Measurements from ENCODE around the gene SLC25A18.

SLC25A18 gene

GRCh38 chr22:17637490-17638181, 74.3 kb downstream of the SLC25A18 start:
- no peak for DNase-seq (ENCODE audit: extremely low spot score)
- ChIA-PET CTCF (no interaction called here), POLR2A (no interaction called here)
- TF ChIP-seq, protein P1, sequence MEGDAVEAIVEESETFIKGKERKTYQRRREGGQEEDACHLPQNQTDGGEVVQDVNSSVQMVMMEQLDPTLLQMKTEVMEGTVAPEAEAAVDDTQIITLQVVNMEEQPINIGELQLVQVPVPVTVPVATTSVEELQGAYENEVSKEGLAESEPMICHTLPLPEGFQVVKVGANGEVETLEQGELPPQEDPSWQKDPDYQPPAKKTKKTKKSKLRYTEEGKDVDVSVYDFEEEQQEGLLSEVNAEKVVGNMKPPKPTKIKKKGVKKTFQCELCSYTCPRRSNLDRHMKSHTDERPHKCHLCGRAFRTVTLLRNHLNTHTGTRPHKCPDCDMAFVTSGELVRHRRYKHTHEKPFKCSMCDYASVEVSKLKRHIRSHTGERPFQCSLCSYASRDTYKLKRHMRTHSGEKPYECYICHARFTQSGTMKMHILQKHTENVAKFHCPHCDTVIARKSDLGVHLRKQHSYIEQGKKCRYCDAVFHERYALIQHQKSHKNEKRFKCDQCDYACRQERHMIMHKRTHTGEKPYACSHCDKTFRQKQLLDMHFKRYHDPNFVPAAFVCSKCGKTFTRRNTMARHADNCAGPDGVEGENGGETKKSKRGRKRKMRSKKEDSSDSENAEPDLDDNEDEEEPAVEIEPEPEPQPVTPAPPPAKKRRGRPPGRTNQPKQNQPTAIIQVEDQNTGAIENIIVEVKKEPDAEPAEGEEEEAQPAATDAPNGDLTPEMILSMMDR (IDR thresholded peaks at IDR 0.05; ENCODE audit: control extremely low read depth, extremely low read depth, low read depth, missing control alignments), result no peak

DNA sequence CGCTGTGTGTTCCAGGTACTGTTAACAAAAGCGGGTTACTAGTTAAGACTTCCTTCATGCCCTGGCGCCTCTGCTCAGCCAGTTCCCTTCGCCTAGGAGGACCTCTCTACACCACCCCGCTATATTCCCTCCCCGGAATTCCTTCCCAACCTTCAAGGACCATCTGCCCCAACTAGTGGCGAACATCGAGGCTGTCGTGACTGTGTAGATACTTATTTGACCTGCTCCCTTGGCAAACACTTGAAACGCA, 74.8 kb downstream of the SLC25A18 start:
- CTCF ChIA-PET, result no interaction called here
- TF ChIP-seq, protein P1 (IDR thresholded peaks at IDR 0.05; ENCODE audit: control extremely low read depth, extremely low read depth, low read depth, missing control alignments), result no peak
- DNase-seq (ENCODE audit: extremely low spot score), result no peak
- POLR2A ChIA-PET, result no interaction called here

DNA sequence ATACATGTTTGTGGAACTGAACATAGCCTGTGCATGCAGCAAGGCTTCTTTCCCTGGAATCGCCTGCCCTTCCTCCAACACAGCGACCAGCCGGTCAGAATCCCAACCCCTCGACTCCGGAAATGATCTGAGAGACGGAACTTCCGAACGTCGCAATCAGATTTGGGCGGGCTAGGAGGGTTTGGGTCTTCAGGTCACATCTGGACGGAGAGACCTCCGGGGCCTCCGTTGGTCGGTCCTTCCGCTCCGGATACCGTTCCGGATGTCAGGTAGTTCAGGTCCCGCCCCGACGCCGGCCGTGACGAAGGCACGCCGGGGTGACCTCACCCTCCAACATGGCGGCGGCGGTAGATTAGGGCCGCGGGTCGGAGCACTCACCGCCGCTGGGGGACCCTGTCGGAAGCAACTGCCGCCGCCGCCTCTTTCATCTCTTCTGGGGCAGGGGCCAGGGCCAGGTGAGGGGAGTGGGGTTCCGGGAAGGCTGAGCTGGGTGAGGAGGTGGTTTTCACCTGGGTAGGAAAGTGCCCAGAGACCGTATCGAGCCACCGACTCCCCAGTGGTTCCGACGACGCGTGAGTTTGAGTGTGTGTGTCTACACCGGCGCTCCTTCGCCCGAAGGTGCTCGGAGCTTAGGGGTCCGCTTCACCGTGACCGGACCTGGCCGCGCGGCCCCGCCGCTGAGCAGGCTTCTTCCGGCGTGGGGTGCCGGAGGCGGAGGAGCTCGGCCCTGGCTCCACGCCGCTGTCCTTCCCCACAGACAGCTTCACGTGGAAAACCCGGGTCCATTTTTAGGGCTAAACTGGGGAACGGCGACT, 75.3 kb downstream of the SLC25A18 start, which contains the start of gene BCL2L13:
Gene BCL2L13 (plus strand): TSS at position 326 of the 815 bp plus-strand sequence. CDS start 16,955 bp downstream, outside the sequence.
- ChIA-PET POLR2A (interaction anchor here (0.6 kb wide), 1 partner anchor 19 kb away, joined by 3 read pairs; no protein-coding TSS in a partner anchor), CTCF (interaction anchor here (1.4 to 1.6 kb wide), 3 partner anchors 15 to 437 kb away, joined by 3 to 6 read pairs (median 5); no protein-coding TSS in a partner anchor)
- TF ChIP-seq, protein P1 (IDR thresholded peaks at IDR 0.05; ENCODE audit: control extremely low read depth, extremely low read depth, low read depth, missing control alignments), result no peak
- peak; percentile 94 for DNase-seq (ENCODE audit: extremely low spot score)

- TF ChIP-seq, protein P1 (IDR thresholded peaks at IDR 0.05; ENCODE audit: control extremely low read depth, extremely low read depth, low read depth, missing control alignments), result no peak
- DNase-seq (ENCODE audit: extremely low spot score), result peak; percentile 63
- POLR2A ChIA-PET, result interaction anchor here (0.6 kb wide), 1 partner anchor 19 kb away, joined by 3 read pairs; no protein-coding TSS in a partner anchor
- CTCF ChIA-PET, result interaction anchor here (1.4 to 1.6 kb wide), 3 partner anchors 15 to 437 kb away, joined by 3 to 6 read pairs (median 5); no protein-coding TSS in a partner anchor
Measured at GRCh38 chr22:17639247-17639741, 76.0 kb downstream of the SLC25A18 start.

All from GM10248 (cell line).